IPS-18a (cell line): ENCODE results near the gene PI4KB.
A peak's percentile ranks its signal among the peaks of the same experiment; 100 is the strongest.

Source experiments
- H3K27ac ChIP-seq: one replicate; pipeline ENCODE4 v1.5.1; 2013; ENCODE audit warnings: low read length
- H3K27me3 ChIP-seq: one replicate; pipeline ENCODE4 v1.6.1; 2013; ENCODE audit warnings: mild to moderate bottlenecking, low read length; ENCODE audit not compliant: control insufficient read depth, insufficient read depth
- H3K36me3 ChIP-seq: one replicate; pipeline ENCODE4 v1.6.1; 2013; ENCODE audit warnings: low read depth, low read length; ENCODE audit not compliant: control insufficient read depth
- H3K4me1 ChIP-seq: one replicate; pipeline ENCODE4 v1.6.1; 2013; ENCODE audit warnings: low read depth, low read length; ENCODE audit not compliant: control insufficient read depth
- H3K4me3 ChIP-seq: one replicate; pipeline ENCODE4 v1.5.1; 2013; ENCODE audit warnings: low read length
- H3K9ac ChIP-seq: one replicate; pipeline ENCODE4 v1.6.1; 2013; ENCODE audit warnings: mild to moderate bottlenecking, low read length, moderate library complexity
- H3K9me3 ChIP-seq: one replicate; pipeline ENCODE4 v1.6.1; 2013; ENCODE audit warnings: low read depth, low read length; ENCODE audit not compliant: control insufficient read depth

PI4KB gene

DNA sequence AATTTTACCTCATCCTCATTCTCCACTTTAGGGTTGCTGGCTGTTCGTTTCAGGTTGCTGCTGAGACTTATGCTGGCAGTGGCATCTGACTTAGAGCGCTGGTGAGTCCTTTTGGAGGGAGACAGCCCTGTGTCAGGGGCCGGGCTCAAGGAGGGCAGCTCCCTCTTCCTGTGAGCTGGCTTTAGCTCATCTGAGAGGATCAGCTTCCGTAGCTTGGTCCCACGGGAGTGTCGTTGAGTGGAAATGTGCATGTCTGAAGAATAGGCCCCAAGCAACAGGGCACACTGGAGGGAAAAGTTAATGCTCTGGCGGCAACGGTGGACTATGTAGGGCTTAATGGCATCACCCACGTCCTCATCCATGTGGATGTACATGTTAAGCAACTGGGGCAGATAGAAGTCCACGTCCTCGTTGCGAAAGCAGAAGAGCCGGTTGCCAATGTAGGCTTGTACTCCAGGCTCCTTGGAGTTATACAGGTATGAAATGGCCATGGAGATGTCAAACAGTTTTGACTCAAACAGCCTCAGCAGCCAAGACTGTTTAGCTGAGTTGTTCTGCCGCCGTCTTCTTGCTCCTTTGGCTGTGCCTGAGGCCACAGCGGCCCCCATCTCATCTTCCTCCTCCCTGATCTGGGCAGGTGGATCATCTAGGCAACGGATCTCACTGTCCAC is 11.5 kb downstream of the PI4KB start:
- Histone ChIP-seq H3K27me3 (no peaks in the 10 kb centered on the region), H3K4me3 (no peak overlapping the region), H3K4me1 (no peaks in the 10 kb centered on the region), H3K36me3 (peaks cover 23% of the 10 kb centered on the region), H3K9me3 (no peaks in the 10 kb centered on the region), H3K27ac (no peak overlapping the region), H3K9ac (no peak overlapping the region)

GRCh38 chr1:151314137-151314875 is 12.9 kb downstream of the PI4KB start:
- Histone ChIP-seq H3K9ac (no peak overlapping the region), H3K27ac (no peak overlapping the region), H3K36me3 (peaks cover 19% of the 10 kb centered on the region), H3K27me3 (no peaks in the 10 kb centered on the region), H3K4me1 (no peaks in the 10 kb centered on the region), H3K4me3 (no peak overlapping the region), H3K9me3 (no peaks in the 10 kb centered on the region)

DNA sequence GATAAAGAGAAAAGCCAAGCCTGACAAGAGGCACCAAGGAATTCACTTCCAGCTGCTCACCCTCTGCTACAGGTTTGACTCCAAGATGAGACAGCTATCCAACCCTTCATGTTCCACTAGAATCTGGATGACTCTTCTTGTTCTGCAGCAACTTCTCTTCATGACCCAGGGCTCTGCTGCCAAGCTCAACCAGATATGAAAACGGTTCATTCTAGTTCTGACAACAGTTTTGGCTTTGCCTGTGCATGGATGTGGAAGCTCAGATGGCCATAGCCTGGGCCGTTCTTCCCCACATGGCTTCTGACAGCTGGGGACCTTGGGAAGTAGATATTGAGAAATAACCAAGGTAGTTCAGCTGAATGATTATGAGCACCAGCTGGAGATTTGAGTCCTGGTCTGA is 13.7 kb downstream of the PI4KB start:
- Histone ChIP-seq H3K4me1 (no peaks in the 10 kb centered on the region), H3K9ac (no peak overlapping the region), H3K4me3 (no peak overlapping the region), H3K27ac (no peak overlapping the region), H3K36me3 (peaks cover 22% of the 10 kb centered on the region), H3K27me3 (no peaks in the 10 kb centered on the region), H3K9me3 (no peaks in the 10 kb centered on the region)

GRCh38 chr1:151312826-151313225 is 14.4 kb downstream of the PI4KB start:
- Histone ChIP-seq H3K36me3 (peaks cover 29% of the 10 kb centered on the region), H3K9ac (no peak overlapping the region), H3K9me3 (no peaks in the 10 kb centered on the region), H3K4me1 (no peaks in the 10 kb centered on the region), H3K27me3 (no peaks in the 10 kb centered on the region), H3K4me3 (no peak overlapping the region), H3K27ac (no peak overlapping the region)

GRCh38 chr1:151312411-151312810 is 14.8 kb downstream of the PI4KB start:
- Histone ChIP-seq H3K4me1 (no peaks in the 10 kb centered on the region), H3K4me3 (no peak overlapping the region), H3K27ac (no peak overlapping the region), H3K27me3 (no peaks in the 10 kb centered on the region), H3K9me3 (no peaks in the 10 kb centered on the region), H3K9ac (no peak overlapping the region), H3K36me3 (peaks cover 32% of the 10 kb centered on the region)

- peaks cover 38% of the 10 kb centered on the region for H3K36me3 ChIP-seq
- H3K9ac ChIP-seq: no peak overlapping the region
- H3K4me3 ChIP-seq: no peak overlapping the region
- no peaks in the 10 kb centered on the region for H3K27me3 ChIP-seq
- H3K9me3 ChIP-seq: no peaks in the 10 kb centered on the region
- H3K4me1 ChIP-seq: no peaks in the 10 kb centered on the region
- H3K27ac ChIP-seq: no peak overlapping the region
These were observed 15.5 kb downstream of the PI4KB start for GRCh38 chr1:151311589-151312331.

DNA sequence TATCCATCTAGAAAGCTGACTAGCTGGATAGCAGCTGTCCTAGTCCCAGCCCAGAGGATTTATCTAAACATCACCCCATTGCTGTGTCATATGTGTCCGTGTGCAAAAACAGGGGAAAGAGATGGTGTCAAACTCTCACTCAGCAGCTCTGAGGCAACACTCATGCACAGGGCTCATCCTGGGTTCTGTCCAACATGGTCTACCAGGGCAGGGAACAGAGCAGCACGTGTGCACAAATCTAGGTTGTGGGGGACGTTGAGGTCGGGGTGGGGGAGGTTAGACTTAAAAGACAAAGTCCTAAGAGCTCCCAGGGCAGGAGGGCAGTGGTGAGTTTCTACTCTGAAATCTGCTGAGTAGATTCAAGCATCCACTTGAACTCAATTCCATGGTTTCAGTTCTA is 16.2 kb downstream of the PI4KB start:
- Histone ChIP-seq H3K36me3 (peaks cover 45% of the 10 kb centered on the region), H3K9ac (no peak overlapping the region), H3K4me1 (no peaks in the 10 kb centered on the region), H3K27me3 (no peaks in the 10 kb centered on the region), H3K4me3 (no peak overlapping the region), H3K27ac (no peak overlapping the region), H3K9me3 (no peaks in the 10 kb centered on the region)

DNA sequence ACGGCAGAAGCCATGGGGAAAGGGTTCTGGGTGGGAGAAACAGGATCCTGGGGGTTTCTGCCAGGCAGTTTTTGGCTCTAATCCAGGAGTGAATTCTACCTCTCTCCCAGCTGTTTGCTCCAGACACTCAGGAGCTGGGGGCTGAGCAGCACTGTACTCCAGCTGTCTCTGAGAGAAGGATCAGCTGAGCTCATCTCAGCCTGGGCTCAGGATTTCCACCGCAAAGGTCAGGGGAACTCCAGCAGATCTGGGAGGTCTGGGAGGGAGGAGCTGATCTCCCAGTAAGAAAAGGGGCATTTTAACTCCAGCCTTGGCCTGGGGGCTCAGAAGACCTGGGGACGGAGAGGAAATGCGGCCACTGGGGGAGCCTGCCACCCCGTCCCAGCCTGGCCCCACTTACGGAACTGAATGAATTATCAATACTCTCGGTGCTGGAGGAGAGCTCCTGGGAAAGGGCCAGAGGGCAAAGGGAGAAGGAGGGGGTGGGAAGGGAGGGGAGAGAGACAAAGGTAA is 17.3 kb downstream of the PI4KB start:
- no peaks in the 10 kb centered on the region for H3K9me3 ChIP-seq
- no peaks in the 10 kb centered on the region for H3K27me3 ChIP-seq
- H3K27ac ChIP-seq: no peak overlapping the region
- H3K36me3 ChIP-seq: peaks cover 49% of the 10 kb centered on the region
- H3K4me1 ChIP-seq: no peaks in the 10 kb centered on the region
- no peak overlapping the region for H3K4me3 ChIP-seq
- no peak overlapping the region for H3K9ac ChIP-seq

DNA sequence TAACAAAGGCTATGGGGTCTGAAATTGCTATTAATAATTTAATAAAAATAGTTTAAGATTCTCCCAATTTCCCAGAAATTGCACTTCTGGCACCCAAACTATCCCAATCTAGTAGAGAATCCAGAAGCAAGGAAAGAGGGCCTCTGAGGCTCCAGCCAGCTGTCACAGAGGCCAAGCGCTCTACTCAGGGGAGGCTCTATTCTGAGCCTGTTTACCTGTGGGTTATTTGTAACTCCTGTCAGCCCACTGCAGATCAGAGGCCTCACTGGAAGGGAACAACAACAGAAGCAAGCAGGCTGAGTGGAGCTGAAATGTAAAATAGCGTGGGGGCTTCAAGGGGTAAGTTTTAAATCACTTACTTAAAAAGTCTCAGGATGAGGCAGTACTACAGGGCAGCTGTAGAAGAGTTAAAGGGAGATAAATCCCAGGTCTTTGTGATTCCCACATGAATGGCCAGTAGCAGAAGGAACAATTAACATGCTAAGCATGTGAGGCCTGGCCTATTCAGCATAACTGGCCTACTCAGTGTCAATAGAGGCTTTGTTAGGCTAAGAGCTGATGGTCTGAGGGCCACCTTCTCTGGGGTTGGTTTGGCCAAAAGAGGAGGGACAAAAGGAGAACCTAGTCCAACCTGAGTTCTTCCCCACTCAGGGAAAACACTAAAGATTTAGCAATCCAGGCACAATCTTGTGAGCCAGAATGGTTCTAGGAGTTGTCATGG is 32.3 kb downstream of the PI4KB start:
- no peaks in the 10 kb centered on the region for H3K27me3 ChIP-seq
- H3K27ac ChIP-seq: peak overlapping the region; percentile 14
- H3K4me1 ChIP-seq: peaks cover 25% of the 10 kb centered on the region
- H3K9me3 ChIP-seq: no peaks in the 10 kb centered on the region
- H3K36me3 ChIP-seq: peaks cover 51% of the 10 kb centered on the region
- peak overlapping the region; percentile 8 for H3K9ac ChIP-seq
- H3K4me3 ChIP-seq: peak overlapping the region; percentile 2

- Histone ChIP-seq H3K4me3 (no peak overlapping the region), H3K9ac (no peak overlapping the region), H3K36me3 (peaks cover 55% of the 10 kb centered on the region), H3K27me3 (no peaks in the 10 kb centered on the region), H3K9me3 (no peaks in the 10 kb centered on the region), H3K4me1 (peaks cover 25% of the 10 kb centered on the region), H3K27ac (no peak overlapping the region)
These were observed 34.1 kb downstream of the PI4KB start for GRCh38 chr1:151293093-151293492.
